Activated T-helper 1 cell treated with anti-CD3 and anti-CD28 coated beads, Interleukin-2, amount 50 U/mL, for 16 hours (primary cell): Measurements from ENCODE around the gene GFY.
A peak's percentile ranks its signal among the peaks of the same experiment; 100 is the strongest.

Experiments
- DNase-seq, 2 donors: peaks; one replicate each; pipeline ENCODE4 v3.0.0-alpha.2; 2020; ENCODE audit warnings: low read depth in 1 of 2, low spot score in 1 of 2

The GFY gene

DNA sequence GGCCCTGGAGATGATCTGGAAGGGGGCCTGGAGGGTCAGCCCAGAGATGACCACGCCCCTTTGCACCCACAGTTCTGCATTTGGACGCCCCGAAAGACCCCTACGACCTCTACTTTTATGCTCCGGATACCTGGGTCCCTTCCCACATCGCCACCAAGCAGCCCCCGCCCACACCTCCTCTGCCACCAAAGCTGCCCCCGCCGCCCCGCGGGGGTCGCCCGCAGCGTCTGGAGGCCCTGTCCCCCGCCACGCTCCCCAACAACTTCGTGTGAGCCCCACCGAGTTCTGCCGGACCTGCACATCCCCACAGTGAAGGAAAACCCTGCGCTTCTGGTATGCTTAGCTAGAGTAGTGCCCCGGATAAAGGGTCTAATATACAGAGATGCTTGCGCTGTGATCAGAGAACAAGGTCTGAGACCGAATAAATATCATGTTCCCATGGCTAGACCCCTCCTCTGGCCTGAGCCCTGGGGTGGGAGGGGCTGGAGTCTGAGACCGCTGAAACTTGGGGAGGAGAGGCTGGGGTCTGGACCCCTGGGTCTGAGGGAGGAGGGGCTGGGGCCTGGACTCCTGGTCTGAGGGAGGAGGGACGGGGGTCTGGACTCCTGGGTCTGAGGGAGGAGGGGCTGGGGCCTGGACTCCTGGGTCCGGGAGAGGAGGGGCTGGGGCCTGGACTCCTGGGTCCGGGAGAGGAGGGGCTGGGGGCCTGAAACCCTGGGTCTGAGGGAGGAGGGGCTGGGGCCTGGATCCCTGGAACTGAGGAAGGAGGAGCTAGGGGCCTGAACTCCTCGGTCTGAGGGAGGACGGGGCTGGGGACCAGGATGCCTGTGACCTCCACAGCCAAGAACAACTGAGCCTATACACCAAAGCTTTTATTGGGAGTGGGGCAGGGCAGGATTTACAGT lies 3.6 kb downstream of the GFY start:
- no peak for DNase-seq

GRCh38 chr19:49430172-49430677 lies 5.0 kb downstream of the GFY start:
- no peak for DNase-seq

DNA sequence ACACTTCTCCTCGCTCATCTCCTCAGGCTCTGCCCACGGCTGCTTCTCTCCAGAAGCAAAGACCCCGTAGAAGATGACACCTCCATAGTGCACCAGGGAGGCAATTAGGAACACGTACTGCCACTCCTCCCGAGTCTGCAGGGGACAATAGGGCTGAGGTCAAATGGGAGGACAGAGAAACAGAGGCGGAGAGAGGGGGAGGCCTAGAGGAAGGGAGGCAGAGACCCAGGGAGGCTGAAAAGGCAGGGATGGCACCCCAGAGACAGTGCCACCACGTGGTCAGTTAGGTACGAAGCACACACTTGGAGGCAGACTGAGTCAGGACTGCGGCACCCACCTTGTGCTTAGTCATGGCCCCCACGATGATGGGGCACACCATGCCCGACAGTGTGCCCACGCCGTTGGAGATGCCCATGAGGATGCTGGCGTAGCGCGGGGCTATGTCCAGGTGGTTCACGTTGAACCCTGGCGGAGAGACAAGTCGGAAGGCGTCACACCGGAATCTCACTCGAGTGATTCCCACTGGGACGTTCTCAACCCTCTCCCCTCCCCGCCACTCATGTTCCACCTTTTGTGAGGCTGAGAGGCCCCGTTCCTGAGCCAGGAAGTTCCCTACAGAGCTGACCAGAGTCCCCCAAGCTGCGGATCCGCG lies 5.6 kb downstream of the GFY start:
- DNase-seq = no peak

DNA sequence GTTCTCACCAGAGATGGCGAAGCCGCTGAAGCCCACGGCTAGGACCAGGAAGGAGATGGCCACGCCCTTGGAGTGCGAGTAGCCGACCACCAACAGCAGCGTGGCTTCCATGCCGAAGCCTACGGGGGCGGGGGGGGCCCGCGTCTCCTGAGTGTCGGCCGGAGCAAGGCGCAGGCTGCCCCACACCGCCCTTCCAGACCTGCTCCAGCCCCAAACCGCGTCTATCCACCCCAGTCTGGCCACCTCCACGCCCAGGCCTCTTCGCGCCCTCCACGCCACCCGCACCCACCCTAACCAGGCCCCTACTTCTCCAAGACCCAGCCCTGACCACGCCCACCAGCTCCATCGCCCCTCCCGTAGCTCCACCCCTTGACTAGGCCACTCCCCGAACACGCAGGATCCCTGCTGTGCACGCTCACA lies 6.2 kb downstream of the GFY start:
- no peak for DNase-seq

GRCh38 chr19:49432141-49433073 lies 7.2 kb downstream of the GFY start:
- no peak for DNase-seq

DNA sequence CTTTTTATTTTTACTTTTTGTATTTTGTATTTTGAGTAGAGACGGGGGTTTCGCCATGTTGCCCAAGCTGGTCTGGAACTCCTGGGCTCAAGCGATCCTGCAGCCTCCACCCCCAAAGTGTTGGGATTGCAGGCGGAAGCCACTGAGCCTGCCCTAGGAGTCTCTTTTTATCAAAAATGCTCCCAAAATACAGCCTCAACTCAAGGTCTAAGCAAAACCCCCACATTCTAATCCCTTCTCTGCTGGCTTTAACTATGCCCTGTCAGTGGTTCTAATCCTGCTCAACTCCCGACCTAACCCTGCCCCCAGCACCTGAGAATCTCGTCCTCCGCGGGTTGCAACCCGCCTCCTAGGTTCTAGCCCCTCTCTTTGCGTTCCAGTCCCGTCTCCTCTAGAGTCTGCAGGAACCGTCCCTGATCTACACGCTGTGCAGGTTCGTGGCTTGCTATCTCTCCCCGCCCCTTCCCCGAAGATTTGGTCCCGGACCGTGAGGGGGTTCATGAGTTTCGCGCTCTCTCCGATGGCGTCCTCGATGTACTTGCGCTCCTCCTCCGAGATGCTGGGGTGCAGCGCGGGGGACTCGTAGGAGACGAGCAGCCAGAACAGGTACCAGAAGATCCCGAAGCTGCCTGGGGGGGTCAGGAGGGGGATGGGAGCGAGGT lies 8.2 kb downstream of the GFY start:
- no peak for DNase-seq

GRCh38 chr19:49434907-49435583 lies 9.9 kb downstream of the GFY start:
- no peak for DNase-seq

DNA sequence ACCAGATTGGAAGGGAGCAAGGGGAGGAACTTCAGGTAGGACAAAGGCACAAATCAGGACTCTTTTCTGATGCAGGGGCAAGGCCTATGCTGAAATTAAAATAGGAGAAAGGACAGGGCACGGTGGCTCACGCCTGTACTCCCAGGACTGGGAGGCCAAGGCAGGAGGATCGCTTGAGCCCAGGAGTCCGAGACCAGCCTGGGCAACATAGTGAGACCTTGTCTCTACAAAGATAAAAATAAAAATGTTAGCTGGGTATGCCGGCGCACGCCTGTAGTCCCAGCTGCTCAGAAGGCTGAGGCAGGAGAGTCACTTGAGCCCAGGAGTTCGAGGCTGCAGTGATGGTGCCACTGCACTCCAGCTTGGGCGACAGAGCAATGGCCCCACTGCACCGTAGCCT lies 10.5 kb downstream of the GFY start:
- no peak for DNase-seq

GRCh38 chr19:49436381-49437017 lies 11.3 kb downstream of the GFY start:
- no peak for DNase-seq

GRCh38 chr19:49437231-49437630 lies 12.0 kb downstream of the GFY start:
- DNase-seq = no peak

DNA sequence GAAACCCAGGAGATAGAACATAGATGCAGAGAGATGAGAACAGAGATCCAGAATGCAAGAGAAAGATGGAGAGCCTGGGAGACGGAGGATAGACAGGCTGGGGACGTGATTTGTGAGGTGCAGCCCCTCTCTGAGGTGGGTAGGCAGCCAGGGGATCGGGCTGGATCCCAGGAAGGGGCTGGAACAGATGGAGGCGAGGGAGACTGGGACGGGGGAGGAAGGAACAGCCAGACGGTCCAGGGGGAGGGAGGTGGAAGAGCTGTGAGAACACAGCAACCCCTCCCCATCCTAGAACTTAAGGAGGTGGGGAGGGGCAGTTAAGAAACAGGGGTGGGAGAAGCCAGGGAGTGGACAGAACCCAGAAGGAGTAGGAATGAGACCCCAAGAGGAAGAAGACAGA lies 13.1 kb downstream of the GFY start:
- no peak for DNase-seq

GRCh38 chr19:49439836-49440235 lies 14.6 kb downstream of the GFY start:
- no peak for DNase-seq

DNA sequence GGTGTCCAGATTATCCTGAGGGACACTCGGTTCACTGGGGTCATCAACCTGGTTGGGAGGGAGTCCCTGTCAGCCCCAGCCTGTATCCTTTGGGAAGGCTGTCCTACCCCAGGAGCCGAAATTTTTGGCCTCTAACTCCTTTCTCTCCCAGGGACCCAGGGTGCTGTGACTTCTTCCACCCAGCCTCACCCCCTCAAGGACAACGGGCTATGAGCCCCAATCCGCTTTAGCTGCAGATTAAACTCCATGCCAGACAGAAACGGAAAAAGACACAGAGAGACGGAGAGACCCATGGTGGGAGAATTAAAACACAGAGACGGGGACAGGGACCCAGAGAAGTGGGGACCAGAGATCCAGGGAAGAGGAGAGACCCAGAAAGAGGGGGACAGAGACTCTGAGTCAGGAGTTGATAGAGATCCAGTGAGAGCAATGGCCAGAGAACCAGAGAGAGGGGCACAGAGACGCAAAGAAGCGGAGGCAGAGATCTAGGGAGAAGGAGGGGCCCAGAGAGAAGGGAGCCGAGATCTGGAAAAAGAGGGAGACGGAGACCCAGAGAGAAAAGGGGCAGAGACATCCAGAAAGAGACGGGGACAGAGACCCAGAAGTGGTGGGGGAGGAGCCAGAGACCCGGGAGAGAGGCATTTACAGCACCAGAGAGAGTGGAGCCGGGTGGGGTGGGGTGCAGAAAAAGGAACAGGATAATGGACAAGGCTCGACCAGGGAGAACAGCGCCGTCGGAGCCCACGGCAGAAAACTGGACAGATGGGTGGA lies 15.4 kb downstream of the GFY start:
- no peak for DNase-seq

GRCh38 chr19:49441210-49441959 lies 16.2 kb downstream of the GFY start, which contains the start of gene SLC17A7:
TSS of gene SLC17A7 (minus strand) at chr19:49441527. CDS start at chr19:49441379, 148 bp downstream.
- DNase-seq = peak in 1 of 2 donors; percentile 35

- no peak for DNase-seq
Measured at GRCh38 chr19:49441960-49442350, 16.8 kb downstream of the GFY start.

GRCh38 chr19:49442354-49442753 lies 17.2 kb downstream of the GFY start:
- DNase-seq = no peak

DNA sequence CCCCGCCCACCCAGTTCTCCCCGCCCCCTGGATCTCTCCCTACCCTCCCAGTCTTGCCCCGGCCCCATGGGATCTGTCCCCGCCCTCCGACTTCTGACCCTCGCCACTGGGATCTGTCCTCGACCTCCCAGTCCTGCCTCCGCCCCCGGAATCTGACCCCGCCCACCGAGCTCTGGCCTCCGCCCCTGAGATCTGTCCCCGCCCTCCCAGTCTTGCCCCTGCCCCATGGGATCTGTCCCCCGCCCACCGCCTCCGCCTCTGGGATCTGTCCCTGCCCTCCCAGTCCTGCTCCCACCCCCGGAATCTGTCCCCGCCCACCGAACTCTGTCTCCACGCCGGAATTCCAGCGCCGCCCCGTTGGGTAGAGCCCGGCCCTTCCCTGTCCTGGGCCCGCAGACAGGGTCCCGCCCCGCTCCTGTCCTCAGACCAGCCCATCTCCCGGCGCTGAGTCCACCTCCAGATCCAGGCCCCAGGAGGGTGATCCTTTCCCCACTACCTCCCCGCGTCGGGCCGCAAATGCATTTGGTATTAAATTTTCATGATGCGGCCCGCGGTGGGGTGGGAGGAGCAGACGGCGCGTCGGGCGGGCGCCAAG lies 17.7 kb downstream of the GFY start:
- peak; percentile 30 to 37 for DNase-seq
